GM19238 (cell line): ENCODE measurements around the gene LINGO3.

Experiments
- DNase-seq: peaks from one replicate; pipeline ENCODE4 v3.0.0; 2011; ENCODE audit warnings: low spot score; ENCODE audit not compliant: insufficient read length

The LINGO3 gene

GRCh38 chr19:2307518-2308012 lies 389 bp downstream of the LINGO3 start:
- DNase-seq = no peak

GRCh38 chr19:2306971-2307370 lies 983 bp downstream of the LINGO3 start:
- no peak for DNase-seq

- no peak for DNase-seq
These were observed 1.6 kb downstream of the LINGO3 start for GRCh38 chr19:2306281-2306806.

GRCh38 chr19:2305452-2306280 lies 2.3 kb downstream of the LINGO3 start:
- DNase-seq = no peak

GRCh38 chr19:2303211-2303798 lies 4.6 kb downstream of the LINGO3 start:
- no peak for DNase-seq

- DNase-seq = no peak
These were observed 5.4 kb downstream of the LINGO3 start for GRCh38 chr19:2302319-2303210.

- no peak for DNase-seq
These were observed 7.4 kb downstream of the LINGO3 start for GRCh38 chr19:2300533-2300932.

- DNase-seq = no peak
These were observed 11.8 kb downstream of the LINGO3 start for GRCh38 chr19:2296141-2296540.

GRCh38 chr19:2294687-2295335 lies 13.1 kb downstream of the LINGO3 start:
- no peak for DNase-seq

- no peak for DNase-seq
These were observed 16.7 kb downstream of the LINGO3 start for GRCh38 chr19:2291185-2291751.

GRCh38 chr19:2290441-2291184 lies 17.3 kb downstream of the LINGO3 start:
- DNase-seq = no peak

GRCh38 chr19:2289714-2290435 lies 18.1 kb downstream of the LINGO3 start:
- peak; percentile 89 for DNase-seq

GRCh38 chr19:2288818-2289713 lies 18.9 kb downstream of the LINGO3 start:
- DNase-seq = no peak

GRCh38 chr19:2288338-2288817 lies 19.6 kb downstream of the LINGO3 start:
- no peak for DNase-seq

GRCh38 chr19:2287585-2288337 lies 20.2 kb downstream of the LINGO3 start:
- DNase-seq = no peak

GRCh38 chr19:2286402-2287140 lies 21.4 kb downstream of the LINGO3 start:
- DNase-seq = no peak
